H1 (cell line): ENCODE data around the gene MAP2K7. TPM values are rescaled to one million over a fixed set of nuclear protein-coding genes. Genes with fewer than 3 reads are reported as not detected.
A peak's percentile ranks its signal among the peaks of the same experiment; 100 is the strongest.

ENCODE experiments used
- CTCF ChIA-PET: fragments of 300-600 bp; sonication (Branson Sonifier 250); formaldehyde crosslinking; loops from one replicate; lab custom pipeline; 2021; ENCODE audit not compliant: partially characterized antibody; lab: Charles Lee
- POLR2A ChIA-PET: fragments of 300-600 bp; sonication (Branson Sonifier 250); formaldehyde crosslinking; loops from one replicate; lab custom pipeline; 2021; ENCODE audit warnings: inconsistent platforms; ENCODE audit not compliant: partially characterized antibody; lab: Charles Lee
- DNase-seq, 2 experiments: peaks; one replicate each; pipeline versions ENCODE4 v3.0.0 to v3.0.0-alpha.2; 2010 to 2022; ENCODE audit warnings: low spot score in 2 of 2, low read depth in 1 of 2, mixed read lengths in 1 of 2
- FAIRE-seq: peaks from 2 replicates; lab custom pipeline; 2011; peaks lifted over from hg19 to GRCh38; lab: Jason Lieb, UNC
- H2AFZ ChIP-seq: 2 replicates; pipeline ENCODE4 v1.8.1; 2012; ENCODE audit warnings: low read length, inconsistent platforms
- H2AK5ac ChIP-seq: 2 replicates; pipeline ENCODE4 v1.6.1; 2013; ENCODE audit warnings: low read depth, low read length
- H2BK120ac ChIP-seq: replicated peaks from 2 replicates; pipeline ENCODE3; 2013; ENCODE audit warnings: low read depth, low read length, inconsistent platforms
- H2BK12ac ChIP-seq: 2 replicates; pipeline ENCODE4 v1.6.1; 2013; ENCODE audit warnings: low read depth, low read length
- H2BK15ac ChIP-seq: 2 replicates; pipeline ENCODE4 v1.6.1; 2013; ENCODE audit warnings: low read length
- H2BK20ac ChIP-seq: 2 replicates; pipeline ENCODE4 v1.6.1; 2013; ENCODE audit warnings: low read length
- H2BK5ac ChIP-seq: 2 replicates; pipeline ENCODE4 v1.6.1; 2013; ENCODE audit warnings: low read depth, low read length
- H3K14ac ChIP-seq: 2 replicates; pipeline ENCODE4 v1.6.1; 2013; ENCODE audit warnings: inconsistent platforms; ENCODE audit not compliant: insufficient read length
- H3K18ac ChIP-seq: 2 replicates; pipeline ENCODE4 v1.6.1; 2013; ENCODE audit warnings: low read length; ENCODE audit errors: extremely low read depth
- H3K23ac ChIP-seq: 2 replicates; pipeline ENCODE4 v1.6.1; 2013; ENCODE audit warnings: inconsistent platforms; ENCODE audit not compliant: insufficient read length
- H3K23me2 ChIP-seq: 2 replicates; pipeline ENCODE4 v1.6.1; 2013; ENCODE audit warnings: low read depth, low read length
- H3K27ac ChIP-seq: 2 replicates; pipeline ENCODE4 v1.6.1; 2011; ENCODE audit warnings: low read depth, low read length, inconsistent platforms
- H3K27me3 ChIP-seq, 4 experiments: replicated peaks in 1 of 4; 1 replicate in 1 of 4; 2 replicates in 3 of 4; pipeline versions ENCODE4 v1.6.1 to v1.8.1; 2011 to 2013; ENCODE audit warnings: low read length in 3 of 4, mild to moderate bottlenecking in 3 of 4, inconsistent platforms in 2 of 4, mixed read lengths in 2 of 4, moderate library complexity in 1 of 4; ENCODE audit not compliant: control insufficient read depth in 3 of 4, insufficient read depth in 3 of 4; ENCODE audit errors: extremely low read depth in 1 of 4
- H3K36me3 ChIP-seq, 4 experiments: 2 replicates each; pipeline versions ENCODE4 v1.6.1 to v1.8.1; 2011 to 2013; ENCODE audit warnings: mild to moderate bottlenecking in 4 of 4, low read length in 3 of 4, moderate library complexity in 2 of 4, control low read depth in 1 of 4, inconsistent platforms in 1 of 4; ENCODE audit not compliant: insufficient read depth in 4 of 4, control insufficient read depth in 2 of 4
- H3K4ac ChIP-seq: replicated peaks from 2 replicates; pipeline ENCODE3; 2013; ENCODE audit warnings: low read length, low read depth, mixed read lengths, inconsistent platforms; ENCODE audit not compliant: insufficient read length
- H3K4me1 ChIP-seq, 4 experiments: replicated peaks in 1 of 4; 1 replicate in 1 of 4; 2 replicates in 3 of 4; pipeline versions ENCODE4 v1.6.1 to v1.8.1; 2011 to 2013; ENCODE audit warnings: low read length in 3 of 4, inconsistent platforms in 2 of 4, mixed read lengths in 1 of 4; ENCODE audit not compliant: insufficient read depth in 4 of 4, control insufficient read depth in 3 of 4
- H3K4me2 ChIP-seq, 2 experiments: 2 replicates each; pipeline versions ENCODE4 v1.6.1 to v1.8.1; 2011 to 2013; ENCODE audit warnings: low read depth in 2 of 2, low read length in 2 of 2, control low read depth in 1 of 2, inconsistent platforms in 1 of 2, mild to moderate bottlenecking in 1 of 2; ENCODE audit not compliant: insufficient read depth in 1 of 2
- H3K4me3 ChIP-seq, 4 experiments: fragments of 200-600, 300-600 bp in 1 of 4; sonication (generic), shearing (Covaris generic), sonication (Bioruptor Twin) in 1 of 4; 2 replicates each; pipeline versions ENCODE4 v1.5.1 to v1.8.1; 2011 to 2016; ENCODE audit warnings: low read length in 4 of 4, low read depth in 3 of 4, control low read depth in 2 of 4, inconsistent platforms in 2 of 4, mild to moderate bottlenecking in 2 of 4, mixed read lengths in 1 of 4, moderate library complexity in 1 of 4; ENCODE audit not compliant: insufficient read depth in 2 of 4; ENCODE audit errors: extremely low read depth in 1 of 4
- H3K56ac ChIP-seq: replicated peaks from 2 replicates; pipeline ENCODE3; 2013; ENCODE audit warnings: low read depth, mild to moderate bottlenecking, mixed read lengths, low read length, inconsistent platforms; ENCODE audit not compliant: insufficient read length
- H3K79me1 ChIP-seq: 2 replicates; pipeline ENCODE4 v1.6.1; 2013; ENCODE audit warnings: low read depth, low read length, control low read depth
- H3K79me2 ChIP-seq, 2 experiments: 2 replicates each; pipeline versions ENCODE4 v1.6.1 to v1.8.1; 2012 to 2013; ENCODE audit warnings: low read length in 2 of 2, mild to moderate bottlenecking in 2 of 2, inconsistent platforms in 1 of 2; ENCODE audit not compliant: insufficient read depth in 2 of 2, control insufficient read depth in 1 of 2
- H3K9ac ChIP-seq, 4 experiments: replicated peaks in 1 of 4; 1 replicate in 1 of 4; 2 replicates in 3 of 4; pipeline versions ENCODE4 v1.6.1 to v1.8.1; 2011 to 2013; ENCODE audit warnings: low read depth in 3 of 4, low read length in 3 of 4, control low read depth in 2 of 4, mild to moderate bottlenecking in 2 of 4, moderate library complexity in 2 of 4, inconsistent platforms in 1 of 4; ENCODE audit errors: extremely low read depth in 1 of 4
- H3K9me3 ChIP-seq, 2 experiments: 2 replicates each; pipeline versions ENCODE4 v1.6.1 to v1.8.1; 2012 to 2013; ENCODE audit warnings: mild to moderate bottlenecking in 2 of 2, moderate library complexity in 2 of 2, control low read depth in 1 of 2, inconsistent platforms in 1 of 2, low read depth in 1 of 2, low read length in 1 of 2, mixed read lengths in 1 of 2; ENCODE audit not compliant: insufficient read depth in 2 of 2
- H4K20me1 ChIP-seq, 2 experiments: replicated peaks in 1 of 2; 2 replicates each; pipeline versions ENCODE3 to v1.8.1; 2011 to 2013; ENCODE audit warnings: inconsistent platforms in 2 of 2, low read length in 2 of 2, mild to moderate bottlenecking in 1 of 2; ENCODE audit not compliant: insufficient read depth in 2 of 2, control insufficient read depth in 1 of 2
- H4K5ac ChIP-seq: 2 replicates; pipeline ENCODE4 v1.6.1; 2013; ENCODE audit warnings: low read length, low read depth, mixed read lengths, inconsistent platforms; ENCODE audit not compliant: insufficient read length
- H4K8ac ChIP-seq: 2 replicates; pipeline ENCODE4 v1.8.0; 2013; ENCODE audit warnings: mild to moderate bottlenecking, moderate library complexity, low read length, inconsistent platforms; ENCODE audit not compliant: insufficient read depth; ENCODE audit errors: extremely low read depth
- H4K91ac ChIP-seq: replicated peaks from 2 replicates; pipeline ENCODE3; 2013; ENCODE audit warnings: low read length, mixed read lengths, inconsistent platforms; ENCODE audit not compliant: insufficient read length
- ASH2L ChIP-seq: fragments of 200-600, 300-600 bp; sonication (generic); IDR thresholded peaks from one replicate; pipeline ENCODE4 v1.7.1; 2017; ENCODE audit warnings: low read length
- CTCF ChIP-seq, 3 experiments: IDR thresholded peaks; 1 replicate in 2 of 3; 2 replicates in 1 of 3; pipeline versions ENCODE4 v1.5.1 to v1.6.1; 2011; ENCODE audit warnings: low read length in 3 of 3, mild to moderate bottlenecking in 3 of 3, inconsistent platforms in 2 of 3, low read depth in 1 of 3, moderate library complexity in 1 of 3; ENCODE audit not compliant: insufficient read depth in 1 of 3; ENCODE audit errors: control extremely low read depth in 1 of 3
- GABPA ChIP-seq: IDR thresholded peaks from 2 replicates; pipeline ENCODE4 v1.6.1; 2011; ENCODE audit warnings: mild to moderate bottlenecking, low read length, moderate library complexity, borderline replicate concordance; ENCODE audit not compliant: insufficient read depth
- GTF2F1 ChIP-seq: IDR thresholded peaks from 2 replicates; pipeline ENCODE4 v1.6.1; 2012; ENCODE audit warnings: low read depth, low read length, improper control_type of control experiment, borderline replicate concordance
- KDM1A ChIP-seq: fragments of 200-600, 300-600 bp; sonication (generic); IDR thresholded peaks from 2 replicates; pipeline ENCODE4 v1.7.1; 2016; ENCODE audit warnings: mild to moderate bottlenecking, low read length, borderline replicate concordance
- SRF ChIP-seq: IDR thresholded peaks from 2 replicates; pipeline ENCODE4 v1.6.1; 2011; ENCODE audit warnings: mild to moderate bottlenecking, low read depth, low read length, moderate library complexity
- TEAD4 ChIP-seq: IDR thresholded peaks from 2 replicates; pipeline ENCODE4 v1.6.1; 2012; ENCODE audit warnings: low read depth, low read length, inconsistent platforms, mixed read lengths
- WGBS, 2 experiments: shearing (Covaris generic) in 1 of 2; methylation state at CpG; one replicate each; pipeline versions ENCODE4 v1.1.6 to v1.1.7; 2013 to 2015; ENCODE audit warnings: low lambda C conversion rate in 2 of 2, mixed read lengths in 2 of 2, inconsistent platforms in 1 of 2, low coverage in 1 of 2, missing lambda C conversion rate in 1 of 2; ENCODE audit not compliant: insufficient replicate concordance in 2 of 2, insufficient coverage in 1 of 2, insufficient read length in 1 of 2; ENCODE audit errors: extremely low coverage in 1 of 2, missing lambda C conversion rate in 1 of 2; 5-methylcytosine and 5-hydroxymethylcytosine counted together
- polyA plus RNA-seq, 7 experiments: library from polyadenylated mRNA; depleted of rRNA in 3 of 7; stranded (reverse) in 5 of 7; unstranded in 2 of 7; fragments of >200 nt in 5 of 7; fragments of 200-250 nt in 2 of 7; gene quantifications; 1 replicate in 5 of 7; 2 replicates in 1 of 7; 4 replicates in 1 of 7; pipeline versions ENCODE4 v1.2.1 to v1.2.3, GENCODE V29; 2011 to 2013; ENCODE audit warnings: missing spikeins in 2 of 7, mixed read lengths in 2 of 7
- total RNA-seq: library from RNA; stranded (reverse); fragmentation: NEBNext Ultra II Directional; extraction: Animal tissue kit (Norgen Biotek cat#: 25700); gene quantifications from 2 replicates; pipeline ENCODE4 v1.2.1, GENCODE V29; 2021

The MAP2K7 gene
- total and polyA plus RNA-seq, 2 of the 8 experiments (the other 6 are each of a cell fraction or from before 2014, with no cell fraction given), result 8.9 to 38.3 TPM

DNA sequence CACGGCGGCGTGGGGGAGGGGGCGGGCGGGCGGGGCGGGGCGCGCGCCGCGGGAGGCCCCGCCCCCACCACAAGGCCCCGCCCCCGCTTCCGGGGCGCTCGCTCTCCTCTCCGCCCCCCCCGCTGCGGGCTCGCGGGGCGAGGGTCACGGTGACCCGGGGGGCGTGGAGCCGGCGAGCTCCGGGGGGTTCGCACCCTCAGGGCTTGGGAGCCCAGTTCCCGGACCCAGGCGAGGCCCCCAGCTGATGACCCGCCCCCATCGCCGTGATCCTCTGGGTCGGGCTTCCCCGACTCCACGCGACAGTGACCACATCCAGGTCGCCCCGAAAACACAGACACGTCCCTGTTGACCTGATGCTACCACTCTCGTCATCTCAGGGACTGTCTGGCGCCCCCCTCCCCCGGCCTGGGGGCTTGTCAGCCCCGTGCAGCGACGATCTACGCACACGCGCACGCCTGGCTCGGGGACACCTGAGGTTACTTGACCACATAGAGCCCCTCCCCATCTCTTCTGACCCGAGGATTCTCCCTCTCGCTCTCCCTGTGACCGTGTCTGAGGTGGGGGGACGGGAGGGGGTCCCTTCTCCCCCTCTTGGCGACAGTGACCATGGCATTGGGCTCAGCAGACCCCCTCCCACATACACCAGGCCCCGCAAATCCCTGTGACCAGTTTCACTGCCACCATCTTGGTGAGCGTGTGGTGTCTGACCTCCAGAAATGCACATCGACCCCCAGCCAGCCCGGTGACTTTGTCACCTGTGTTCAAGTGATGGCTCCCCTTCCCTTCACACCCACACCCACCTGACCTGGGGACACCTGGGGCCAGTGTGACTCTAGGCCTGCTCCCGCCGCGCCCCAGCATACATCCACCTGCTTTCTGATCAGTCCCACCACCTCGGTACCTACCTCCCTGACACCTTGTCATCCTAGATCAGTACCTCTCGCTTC lies 670 bp downstream of the MAP2K7 start:
- H3K4ac ChIP-seq, result no peak overlapping the region
- 0 out of 2 replicates have a peak overlapping the region, but pooled peaks have one; percentile 62 for H2BK12ac ChIP-seq
- H2AK5ac ChIP-seq, result no peak overlapping the region
- peak overlapping the region; percentile 97 for H4K5ac ChIP-seq
- H3K9ac ChIP-seq, result peak overlapping the region; percentile 25 to 62 (median 44); a peak in 6 of 7 replicates
- H3K4me2 ChIP-seq, result peak overlapping the region; percentile 90 to 97
- H2BK20ac ChIP-seq, result no peak overlapping the region
- peak overlapping the region; percentile 74 for H4K91ac ChIP-seq
- H3K18ac ChIP-seq, result peak overlapping the region; percentile 78
- no peak overlapping the region for H2BK120ac ChIP-seq
- no peaks in the 10 kb centered on the region for H3K9me3 ChIP-seq
- H3K4me3 ChIP-seq, result peak overlapping the region; percentile 45 to 91 (median 82)
- no peak overlapping the region for H2BK15ac ChIP-seq
- no peak overlapping the region for H3K14ac ChIP-seq
- H3K79me1 ChIP-seq, result peaks cover 11% of the 10 kb centered on the region
- POLR2A ChIA-PET, result interaction anchor here (0.7 to 5.0 kb wide), 12 partner anchors 8 to 47 kb away, joined by 3 to 22 read pairs (median 4); partner anchors contain the start of genes LRRC8E, SNAPC2 and TGFBR3L
- no peak overlapping the region for H3K27ac ChIP-seq
- DNase-seq, result no peak
- H4K20me1 ChIP-seq, result peaks cover 3 to 14% of the 10 kb centered on the region in 2 experiments
- CTCF ChIA-PET, result interaction anchor here (0.5 to 4.9 kb wide), 16 partner anchors 11 to 1703 kb away, joined by 3 to 14 read pairs (median 4); partner anchors contain the start of gene TGFBR3L
- H3K56ac ChIP-seq, result peak overlapping the region; percentile 92
- H3K79me2 ChIP-seq, result peaks cover 0 to 22% of the 10 kb centered on the region in 2 experiments; a peak in 2 of 4 replicates
- peaks cover 0 to 13% (median 7%) of the 10 kb centered on the region in 4 experiments; a peak in 5 of 7 replicates for H3K4me1 ChIP-seq
- H3K23me2 ChIP-seq, result peaks cover 13% of the 10 kb centered on the region
- 32% methylated on average over 29 of the region's 68 CpGs; no CpG with 5 or more reads in 1 of the 2 experiments for WGBS, 2 experiments
- H2BK5ac ChIP-seq, result 0 out of 2 replicates have a peak overlapping the region, but pooled peaks have one; percentile 68
- H3K36me3 ChIP-seq, result no peaks in the 10 kb centered on the region; a peak in 2 of 8 replicates
- no peak overlapping the region for H3K23ac ChIP-seq
- peak overlapping the region; percentile 97; the same call in 1 of the 2 replicates for H4K8ac ChIP-seq
- no peak for FAIRE-seq
- no peaks in the 10 kb centered on the region for H3K27me3 ChIP-seq
- H2AFZ ChIP-seq, result no peak overlapping the region
- no peak for TF ChIP-seq KDM1A
- TF ChIP-seq TEAD4, result no peak
- TF ChIP-seq ASH2L, result no peak
- no peak for TF ChIP-seq GABPA
- TF ChIP-seq CTCF (IDR thresholded peaks at IDR 0.05; ENCODE audit: control extremely low read depth in 1 of 3, insufficient read depth in 1 of 3, low read depth in 1 of 3, low read length in 3 of 3), result no peak
- TF ChIP-seq GTF2F1, result no peak
- no peak for TF ChIP-seq SRF
